CMK (cell line): ENCODE measurements around the gene CBX2.
"Not testable (repeated sequence)": the region's sequence is repeated elsewhere in the genome, so short reads cannot be mapped to it uniquely, and the experiment has no call there.

Experiments
- DNase-seq: peaks from one replicate; pipeline ENCODE4 v3.0.0-alpha.2; 2010; ENCODE audit warnings: low read depth

Gene CBX2

DNA sequence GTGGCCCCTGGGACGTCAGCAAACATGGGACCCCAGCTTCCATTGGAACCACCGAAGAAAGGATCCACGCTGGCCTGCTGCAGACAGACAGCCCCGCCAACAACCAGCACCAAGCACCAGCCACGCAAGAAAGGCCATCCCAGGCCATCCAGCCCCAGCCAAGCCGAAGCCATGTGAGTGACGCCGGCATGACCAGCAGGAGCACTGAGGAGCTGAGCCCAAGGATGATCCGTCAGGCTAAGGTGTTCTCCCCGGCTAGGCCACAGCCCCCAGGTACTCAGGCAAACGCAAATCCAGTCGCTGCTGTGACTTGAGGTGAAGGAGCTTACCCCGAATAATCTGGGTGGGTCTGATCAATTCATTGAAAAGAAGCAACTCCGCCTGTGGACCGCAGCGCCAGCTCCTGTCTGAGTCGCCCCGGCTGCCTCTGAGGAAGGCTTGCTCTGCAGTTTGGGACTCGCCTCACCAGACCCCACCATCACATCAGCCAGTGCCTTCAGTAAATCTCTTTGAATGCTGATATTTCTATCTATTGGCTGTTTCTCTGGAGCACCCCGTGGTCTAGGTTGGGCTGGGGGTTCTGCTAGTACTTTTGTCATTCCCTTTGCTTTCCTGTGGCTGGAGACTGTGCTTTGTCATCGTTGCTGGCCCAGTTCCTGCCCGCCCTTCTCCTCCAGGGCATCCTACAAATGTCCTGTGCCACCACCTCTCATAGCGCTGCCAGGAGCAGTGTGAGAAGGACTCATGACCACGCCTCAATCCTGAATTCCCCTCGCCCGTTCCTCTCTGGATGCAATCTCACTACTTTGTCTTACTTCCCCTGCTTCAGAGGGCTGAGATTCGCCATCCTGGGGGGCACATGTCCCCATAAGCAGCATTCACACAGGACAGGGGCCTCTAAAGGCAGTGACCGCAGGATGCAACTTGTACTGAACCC, 8.1 kb upstream of the CBX2 start:
- no peak for DNase-seq

DNA sequence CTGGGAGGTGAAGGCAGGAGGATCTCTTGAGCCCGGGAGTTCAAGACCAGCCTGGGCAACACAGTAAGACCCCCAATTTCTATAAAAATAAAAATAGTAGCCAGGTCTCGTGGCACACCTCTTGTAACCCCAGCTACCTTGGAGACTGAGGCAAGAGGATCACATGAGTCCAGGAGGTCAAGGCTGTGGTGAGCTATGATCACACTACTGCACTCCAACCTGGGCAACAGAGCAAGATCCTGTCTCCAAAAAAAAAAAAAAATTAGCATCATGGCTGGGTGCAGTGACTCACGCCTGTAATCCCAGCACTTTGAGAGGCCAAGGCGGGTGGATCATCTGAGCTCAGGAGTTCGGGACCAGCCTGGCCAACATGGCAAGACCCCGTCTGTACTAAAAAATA, 6.7 kb upstream of the CBX2 start:
- no peak for DNase-seq

DNA sequence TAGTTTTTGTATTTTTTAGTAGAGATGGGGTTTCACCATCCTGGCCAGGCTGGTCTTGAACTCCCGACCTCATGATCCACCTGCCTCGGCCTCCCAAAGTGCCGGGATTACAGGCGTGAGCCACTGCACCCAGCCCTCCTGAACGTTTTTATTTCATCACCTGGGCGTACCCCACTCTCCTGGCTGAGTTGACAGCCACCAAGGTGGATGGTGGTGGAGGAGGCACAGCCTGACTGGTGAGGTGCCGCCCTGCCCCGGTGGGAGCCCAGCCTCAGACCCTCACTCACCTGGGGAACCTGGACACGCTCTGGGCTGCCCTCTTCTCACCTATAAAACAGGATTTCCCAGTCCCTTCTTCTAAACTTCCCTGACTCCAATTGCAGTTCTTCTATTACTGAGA, 5.2 kb upstream of the CBX2 start:
- not testable (repeated sequence) for DNase-seq

DNA sequence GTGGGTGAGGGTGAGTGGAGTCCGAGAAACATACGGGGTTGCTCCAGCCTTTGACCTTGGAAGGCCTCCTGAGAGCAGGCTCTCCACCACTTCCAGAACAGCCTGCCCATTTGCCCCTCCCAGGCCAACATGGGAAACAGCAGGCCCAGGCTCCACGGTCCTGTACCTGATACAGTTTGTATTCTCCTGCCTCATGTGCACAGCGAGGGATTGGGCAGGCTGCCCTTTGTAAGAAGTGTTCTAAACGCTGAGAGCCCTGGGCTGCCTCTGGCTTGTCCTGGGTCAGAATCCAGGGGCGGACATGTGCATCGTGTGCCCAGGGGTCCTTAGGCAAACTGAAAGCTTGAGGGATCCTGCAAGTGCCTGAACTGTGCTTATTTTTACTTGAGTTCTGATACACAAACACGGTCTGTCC, 3.4 kb upstream of the CBX2 start:
- no peak for DNase-seq

DNA sequence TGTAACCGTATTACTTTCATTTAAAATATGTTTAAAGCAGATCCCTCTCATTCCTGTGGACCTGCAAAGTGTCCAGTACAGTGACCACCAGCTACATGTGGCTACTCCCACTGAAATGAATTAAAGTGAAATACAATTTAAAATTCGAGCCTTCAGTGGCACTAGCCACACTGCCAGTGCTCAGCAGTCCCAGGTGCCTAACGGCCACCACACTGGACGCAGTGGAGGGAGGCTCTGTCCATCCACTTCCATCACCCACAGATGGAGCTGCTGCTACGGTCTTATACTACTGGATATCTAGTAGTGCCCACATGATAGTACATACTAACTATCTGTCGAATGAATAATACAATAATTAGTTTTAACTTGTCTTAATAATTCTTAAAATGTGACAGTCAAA, 2.3 kb upstream of the CBX2 start:
- DNase-seq: no peak

DNA sequence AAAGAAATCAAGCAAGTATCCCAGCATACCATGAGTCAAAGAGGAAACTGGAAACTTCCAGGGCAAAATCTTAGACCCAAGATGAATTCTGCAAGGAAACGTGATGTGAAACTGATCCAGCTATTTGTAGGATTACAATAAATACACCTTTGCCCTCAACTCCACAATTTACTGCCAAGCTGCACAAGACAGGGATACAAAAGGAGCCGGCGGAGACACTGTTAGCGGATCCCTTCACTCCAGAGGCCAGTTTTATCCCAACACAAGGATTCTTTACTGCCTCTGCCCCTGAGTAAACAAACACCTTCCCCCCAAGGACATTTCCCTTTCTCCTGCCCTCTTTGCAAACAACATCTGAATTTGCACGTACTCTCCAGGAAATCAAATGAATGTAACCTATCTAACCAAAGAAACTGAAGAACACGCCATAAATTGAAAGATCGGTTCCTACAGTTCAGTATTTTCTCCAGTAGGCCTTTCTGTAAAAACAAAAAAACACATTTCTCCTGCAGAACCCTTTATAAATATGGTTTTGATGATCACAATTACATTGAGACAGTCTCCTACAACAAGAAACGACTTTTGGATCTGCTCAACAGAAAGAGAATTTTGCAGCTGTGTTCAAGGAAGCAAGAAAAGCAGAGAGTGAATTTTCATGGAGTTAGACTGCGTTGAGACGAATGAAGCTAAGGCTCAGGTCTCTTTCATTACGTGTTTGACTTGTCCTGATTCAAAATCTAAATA, 1.4 kb upstream of the CBX2 start:
- no peak for DNase-seq

DNA sequence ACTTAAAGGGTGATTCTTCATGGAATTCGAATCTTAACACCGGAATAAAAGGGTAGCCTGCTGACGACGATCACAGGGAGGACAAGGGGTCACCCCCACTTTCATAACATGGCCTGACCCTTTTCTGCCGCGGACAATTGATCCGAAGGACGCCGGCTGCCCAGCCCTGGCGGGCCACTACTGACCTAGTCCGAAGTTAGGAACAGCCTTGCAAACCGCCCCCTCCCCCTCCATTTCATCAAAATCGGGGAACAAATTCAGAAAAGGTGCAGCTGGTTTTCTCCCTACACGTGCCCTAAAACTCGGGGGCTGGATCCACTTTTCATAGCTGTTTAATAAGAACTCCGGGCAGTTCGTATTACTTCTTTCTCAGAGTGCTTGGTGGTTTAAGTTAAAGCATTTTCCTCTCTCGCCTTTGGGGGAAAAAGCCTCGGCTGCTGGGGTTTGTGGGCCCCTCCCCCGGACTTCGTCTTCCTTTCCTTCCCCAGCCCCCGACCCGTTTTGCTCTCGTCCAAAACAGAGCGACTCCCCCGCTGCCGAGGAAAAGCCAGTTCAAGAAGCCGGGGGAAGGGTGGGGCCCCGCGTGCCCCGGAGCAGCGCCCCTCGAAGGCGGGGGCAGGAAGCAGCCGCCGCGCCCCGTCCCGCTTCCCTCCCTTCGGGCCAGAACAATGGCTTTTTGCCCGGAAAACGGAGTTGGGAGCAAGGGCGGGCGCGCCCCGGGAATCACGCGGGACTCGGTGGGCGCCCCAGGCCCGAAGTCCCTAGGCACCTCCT, 641 bp upstream of the CBX2 start:
- peak; percentile 76 for DNase-seq

DNA sequence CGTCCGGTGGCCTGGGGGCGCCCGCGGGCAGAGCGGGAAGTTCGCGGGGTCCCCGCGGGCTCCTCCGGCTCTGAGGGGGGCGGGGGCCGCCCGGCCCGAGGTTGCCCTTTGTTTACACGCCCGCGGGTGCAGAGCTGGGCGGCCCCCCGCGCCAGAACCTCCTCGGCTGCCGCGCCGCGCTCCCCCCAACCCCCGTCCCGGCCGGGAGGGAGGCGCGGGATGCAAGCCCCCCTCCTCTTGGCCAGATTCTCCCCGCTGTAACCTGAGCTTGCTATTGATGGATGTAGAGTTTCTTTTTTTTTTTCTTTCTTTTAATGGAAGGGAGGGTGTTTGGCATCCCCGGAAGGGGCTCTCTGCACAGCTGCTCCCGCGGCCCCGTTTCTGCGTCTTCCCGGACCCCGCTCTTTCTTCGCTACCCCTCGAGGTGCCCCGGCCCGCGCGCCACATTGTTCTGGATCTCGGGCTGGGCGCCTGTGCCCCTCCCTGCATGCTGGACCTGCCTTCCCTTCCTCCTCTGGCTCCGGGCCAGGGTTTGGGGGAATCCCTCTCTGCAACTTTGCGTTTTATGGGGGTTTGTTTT, 646 bp downstream of the CBX2 start:
- no peak for DNase-seq

DNA sequence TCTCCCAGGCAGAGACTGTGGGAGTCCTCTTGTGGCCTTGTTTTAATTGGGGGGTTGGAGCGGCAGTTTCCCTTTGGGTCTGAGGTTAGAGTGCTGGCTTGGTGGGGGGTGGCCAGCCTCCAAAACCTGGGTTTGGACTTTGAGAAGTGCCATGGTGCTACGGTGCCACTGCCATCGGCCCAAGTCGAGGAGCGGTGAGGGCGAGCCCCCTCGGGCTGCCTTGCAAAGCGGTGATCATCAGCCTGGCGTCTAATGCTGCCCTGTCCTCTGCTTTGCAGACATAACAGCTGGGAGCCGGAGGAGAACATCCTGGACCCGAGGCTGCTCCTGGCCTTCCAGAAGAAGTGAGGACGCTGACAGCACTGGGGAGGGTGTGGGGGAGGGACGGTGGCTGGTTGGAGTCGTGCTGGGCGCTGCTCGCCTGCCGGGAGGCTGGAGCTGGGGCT, 1.2 kb downstream of the CBX2 start:
- no peak for DNase-seq

DNA sequence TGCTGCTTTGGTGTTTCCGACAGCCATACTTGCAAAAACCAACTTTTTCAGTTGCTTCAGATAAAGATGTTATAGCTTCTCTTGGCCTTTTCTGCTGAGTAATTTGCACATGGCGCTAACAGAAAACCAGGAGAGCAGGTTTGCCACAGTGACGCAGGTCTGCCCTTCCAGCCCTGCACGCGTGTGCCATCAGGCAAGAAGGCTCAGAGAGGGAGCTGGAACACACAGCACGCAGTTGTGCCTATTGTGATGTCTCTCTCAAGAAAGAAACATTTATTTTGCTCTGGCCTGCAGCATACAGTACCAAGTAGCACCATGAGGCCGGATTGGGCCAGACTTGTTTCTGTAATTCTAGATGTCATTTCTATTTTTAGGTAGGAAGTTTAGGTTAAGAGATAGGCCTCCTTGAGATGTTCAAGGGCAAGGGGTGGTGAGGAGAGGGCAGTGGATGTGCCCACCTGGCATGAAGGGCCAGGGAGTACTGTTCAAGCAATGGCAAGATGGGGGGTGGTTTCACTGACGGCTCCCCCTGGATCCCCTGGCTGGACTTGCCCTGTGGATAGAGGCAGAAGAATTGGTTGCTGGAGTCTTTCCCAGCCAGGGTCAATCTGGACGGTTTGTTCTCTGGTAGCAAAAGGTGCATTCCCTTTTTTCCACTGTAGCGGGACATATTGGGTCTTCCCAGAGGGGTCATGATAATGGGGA, 1.9 kb downstream of the CBX2 start:
- no peak for DNase-seq

DNA sequence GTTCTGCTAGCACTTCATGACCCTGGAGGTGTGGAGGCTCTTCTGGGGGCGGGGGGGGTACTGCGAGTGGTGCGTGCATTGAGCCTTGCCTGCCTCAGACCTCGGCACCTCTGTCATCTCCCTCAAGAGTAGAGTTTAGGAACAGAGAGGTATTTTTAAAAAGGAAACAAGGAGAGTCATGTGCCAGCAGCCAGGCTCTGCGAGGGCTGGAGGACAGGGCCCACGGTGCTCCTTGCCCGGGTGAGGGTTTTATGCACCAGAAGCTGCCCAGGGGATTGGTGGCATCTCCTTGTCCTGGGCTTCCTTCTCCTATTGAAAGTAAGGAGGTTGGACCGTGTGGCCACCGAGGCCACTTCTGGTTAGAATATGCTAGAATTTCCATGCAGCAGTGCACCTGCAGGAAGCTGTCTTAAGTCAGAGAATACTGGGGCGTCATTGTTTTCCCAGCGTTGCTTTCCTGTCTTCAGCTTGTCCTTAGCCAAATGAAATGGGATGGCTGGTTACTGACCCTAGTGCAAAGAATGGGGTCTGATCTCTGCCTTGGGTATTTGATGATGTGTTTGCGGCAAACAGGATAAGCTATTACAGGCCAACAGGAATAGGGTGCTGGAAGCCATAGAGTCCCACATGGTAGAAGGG, 3.2 kb downstream of the CBX2 start:
- DNase-seq: no peak

DNA sequence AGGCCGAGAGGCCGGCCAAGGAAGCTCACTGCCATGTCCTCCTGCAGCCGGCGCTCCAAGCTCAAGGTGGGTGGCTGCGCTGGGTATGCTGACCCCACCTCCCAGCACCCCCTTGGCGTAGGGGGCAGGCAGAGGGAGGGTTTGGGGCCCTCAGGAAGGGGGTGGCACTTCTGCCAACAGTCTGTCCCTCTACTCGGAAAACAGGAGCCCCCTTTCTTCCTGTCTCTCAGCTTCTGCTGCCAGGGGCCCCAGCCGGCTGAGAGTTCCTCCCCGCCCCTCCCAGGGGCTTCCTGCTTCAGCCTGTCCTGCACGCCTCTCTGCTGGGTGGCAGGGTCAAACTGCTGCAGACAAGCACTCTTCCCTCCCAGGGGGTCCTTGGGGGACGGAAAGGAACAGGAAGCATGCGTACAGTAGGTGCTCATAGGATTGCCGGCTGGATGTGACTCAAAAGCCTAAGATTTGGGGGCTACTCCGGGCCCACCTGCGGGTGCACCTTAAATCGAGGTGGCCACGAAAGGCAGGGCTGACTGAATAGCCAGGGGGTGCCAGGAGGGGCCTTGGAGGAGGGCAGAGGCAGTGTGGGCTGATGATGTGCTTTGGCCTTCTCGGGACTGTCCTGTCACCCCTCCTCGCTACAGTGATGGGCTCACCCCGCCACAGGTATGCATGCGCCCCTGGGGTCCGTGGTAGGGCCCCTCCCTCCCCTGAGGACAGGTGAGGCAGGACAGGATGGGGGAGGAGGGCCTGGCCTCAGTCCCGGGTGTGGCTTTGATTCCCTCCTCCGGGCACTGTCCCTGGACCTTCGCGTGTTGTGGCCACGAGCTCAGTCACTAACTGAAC, 4.0 kb downstream of the CBX2 start:
- no peak for DNase-seq

DNA sequence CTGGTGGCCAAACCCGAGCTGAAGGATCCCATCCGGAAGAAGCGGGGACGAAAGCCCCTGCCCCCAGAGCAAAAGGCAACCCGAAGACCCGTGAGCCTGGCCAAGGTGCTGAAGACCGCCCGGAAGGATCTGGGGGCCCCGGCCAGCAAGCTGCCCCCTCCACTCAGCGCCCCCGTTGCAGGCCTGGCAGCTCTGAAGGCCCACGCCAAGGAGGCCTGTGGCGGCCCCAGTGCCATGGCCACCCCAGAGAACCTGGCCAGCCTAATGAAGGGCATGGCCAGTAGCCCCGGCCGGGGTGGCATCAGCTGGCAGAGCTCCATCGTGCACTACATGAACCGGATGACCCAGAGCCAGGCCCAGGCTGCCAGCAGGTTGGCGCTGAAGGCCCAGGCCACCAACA, 5.9 kb downstream of the CBX2 start:
- no peak for DNase-seq

DNA sequence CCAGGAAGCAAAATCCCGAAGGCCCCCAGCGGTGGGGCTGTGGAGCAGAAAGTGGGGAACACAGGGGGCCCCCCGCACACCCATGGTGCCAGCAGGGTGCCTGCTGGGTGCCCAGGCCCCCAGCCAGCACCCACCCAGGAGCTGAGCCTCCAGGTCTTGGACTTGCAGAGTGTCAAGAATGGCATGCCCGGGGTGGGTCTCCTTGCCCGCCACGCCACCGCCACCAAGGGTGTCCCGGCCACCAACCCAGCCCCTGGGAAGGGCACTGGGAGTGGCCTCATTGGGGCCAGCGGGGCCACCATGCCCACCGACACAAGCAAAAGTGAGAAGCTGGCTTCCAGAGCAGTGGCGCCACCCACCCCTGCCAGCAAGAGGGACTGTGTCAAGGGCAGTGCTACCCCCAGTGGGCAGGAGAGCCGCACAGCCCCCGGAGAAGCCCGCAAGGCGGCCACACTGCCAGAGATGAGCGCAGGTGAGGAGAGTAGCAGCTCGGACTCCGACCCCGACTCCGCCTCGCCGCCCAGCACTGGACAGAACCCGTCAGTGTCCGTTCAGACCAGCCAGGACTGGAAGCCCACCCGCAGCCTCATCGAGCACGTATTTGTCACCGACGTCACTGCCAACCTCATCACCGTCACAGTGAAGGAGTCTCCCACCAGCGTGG, 6.5 kb downstream of the CBX2 start:
- DNase-seq: no peak

DNA sequence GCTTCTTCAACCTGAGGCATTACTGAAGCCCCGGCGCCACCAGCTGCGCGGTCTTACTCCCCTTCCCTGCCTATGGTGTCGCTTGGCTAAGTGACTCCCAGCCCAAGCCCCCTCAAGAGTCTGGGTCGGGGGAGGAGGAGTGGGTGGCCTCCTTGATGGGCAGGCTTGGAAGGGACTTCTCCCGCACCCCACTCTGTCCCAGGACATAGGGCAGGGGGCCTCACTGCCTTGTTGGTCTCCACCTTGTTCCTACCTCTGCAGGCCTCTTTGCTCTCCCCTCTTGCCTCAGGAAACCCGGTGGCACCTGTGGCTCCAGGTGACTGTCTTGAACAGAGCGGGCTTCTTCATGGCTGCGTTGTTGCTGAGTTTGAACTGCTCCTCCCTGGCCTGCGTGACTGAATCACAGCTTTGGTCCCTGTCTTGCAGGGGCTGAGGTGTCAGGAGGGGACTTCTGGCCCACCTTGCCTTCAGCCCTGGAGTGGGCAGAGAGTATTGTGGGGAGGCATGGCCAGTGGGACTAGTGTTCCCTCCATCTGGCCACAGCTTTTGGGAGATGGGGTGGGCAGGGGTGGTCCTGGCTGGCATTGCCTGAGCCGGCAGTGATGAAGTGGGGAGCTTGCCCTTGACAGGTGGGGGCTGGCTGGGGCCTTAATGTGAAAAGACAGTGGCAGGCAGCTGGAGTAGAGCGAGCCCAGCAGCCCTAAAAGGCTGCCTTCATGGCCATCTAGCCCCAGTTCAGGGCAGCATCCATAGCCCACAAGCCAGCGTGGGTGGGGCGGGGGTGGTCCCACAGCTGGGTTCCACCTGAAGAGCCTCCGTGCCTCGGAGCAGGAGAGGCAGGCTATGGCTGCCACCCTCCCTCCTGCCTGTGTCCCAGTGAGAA, 7.3 kb downstream of the CBX2 start:
- DNase-seq: no peak

DNA sequence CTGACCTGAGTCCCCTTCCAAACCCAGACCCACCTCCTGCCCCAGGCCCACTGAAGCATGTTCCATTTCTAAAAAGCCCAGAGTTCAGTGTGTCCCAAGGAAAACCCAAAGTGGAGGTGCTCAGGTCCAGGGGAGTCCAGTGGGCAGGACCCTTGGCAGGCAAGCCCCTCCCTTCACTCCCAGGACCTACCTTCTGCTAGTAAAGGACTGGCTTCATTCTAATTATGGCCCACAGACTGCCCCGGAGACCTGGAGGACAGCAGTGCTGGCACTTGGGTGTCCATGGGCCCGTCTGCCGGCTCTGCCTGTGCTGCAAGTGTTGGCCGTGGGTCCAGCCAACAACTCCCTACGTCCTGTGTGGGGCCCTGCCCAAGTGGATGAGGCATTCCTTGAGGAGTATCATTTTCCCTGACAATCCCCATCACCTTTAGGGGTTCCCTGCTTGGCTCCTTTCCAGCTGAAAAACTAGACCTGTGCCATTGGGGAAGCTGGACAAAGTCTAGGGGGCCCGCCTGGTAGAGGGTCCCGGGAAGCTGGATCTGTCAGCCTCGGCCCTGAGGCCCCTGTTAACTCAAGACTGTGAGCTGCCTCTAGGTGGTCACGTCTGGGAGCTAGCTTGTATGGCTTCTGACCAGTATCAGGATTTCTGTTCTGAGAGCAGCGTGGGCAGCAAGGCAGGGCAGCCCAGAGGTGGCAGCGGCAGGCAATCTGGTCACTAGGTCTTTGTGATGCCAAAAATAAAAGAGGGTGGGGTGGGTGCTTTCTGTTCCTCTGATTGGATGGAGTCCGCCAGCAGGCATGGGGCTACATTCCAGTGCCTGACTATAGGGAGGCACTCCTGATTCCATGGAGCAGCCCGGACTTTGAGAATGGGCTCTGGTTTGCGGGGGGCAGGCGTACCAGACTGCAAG, 8.2 kb downstream of the CBX2 start:
- DNase-seq: no peak

DNA sequence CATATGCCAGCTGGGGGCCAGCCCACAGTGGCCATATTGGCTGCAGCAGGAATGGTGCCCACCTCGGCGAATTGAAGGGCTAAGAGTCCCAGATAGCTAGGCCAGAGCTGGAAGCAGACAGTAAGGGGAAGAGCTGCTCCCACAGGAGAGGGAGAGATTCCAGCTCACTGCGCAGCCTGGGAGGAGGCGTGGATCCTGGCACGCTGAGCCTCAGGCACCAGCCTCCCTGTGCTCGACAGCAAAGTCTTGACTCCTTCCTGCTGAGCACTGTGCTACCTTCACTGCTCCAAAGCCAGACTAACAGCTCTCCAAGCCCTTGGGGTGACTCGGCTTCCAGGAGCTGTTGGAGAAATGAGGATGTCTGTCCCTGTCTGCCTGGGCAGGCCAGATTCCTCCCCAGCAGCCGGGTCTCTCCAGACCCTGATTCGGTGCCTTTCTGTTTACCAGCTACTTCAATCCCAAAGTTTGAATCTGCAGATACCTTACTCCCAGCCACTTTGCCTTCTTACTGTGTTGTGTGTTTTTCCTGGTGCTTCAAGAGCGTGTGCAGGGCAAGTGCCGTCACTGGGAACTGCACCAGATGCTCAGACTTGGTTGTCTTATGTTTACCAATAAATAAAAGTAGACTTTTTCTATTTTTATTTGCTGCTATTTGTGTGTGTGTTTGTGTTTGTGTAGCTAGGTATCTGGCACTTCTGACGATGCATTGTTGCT, 9.1 kb downstream of the CBX2 start:
- DNase-seq: no peak
